OCI-M1 (cell line): ENCODE results near the gene GSG1L2.

ENCODE experiments used
- DNase-seq: peaks from one replicate; lab custom pipeline; 2025; lab: John Stamatoyannopoulos, UW

Gene GSG1L2

DNA sequence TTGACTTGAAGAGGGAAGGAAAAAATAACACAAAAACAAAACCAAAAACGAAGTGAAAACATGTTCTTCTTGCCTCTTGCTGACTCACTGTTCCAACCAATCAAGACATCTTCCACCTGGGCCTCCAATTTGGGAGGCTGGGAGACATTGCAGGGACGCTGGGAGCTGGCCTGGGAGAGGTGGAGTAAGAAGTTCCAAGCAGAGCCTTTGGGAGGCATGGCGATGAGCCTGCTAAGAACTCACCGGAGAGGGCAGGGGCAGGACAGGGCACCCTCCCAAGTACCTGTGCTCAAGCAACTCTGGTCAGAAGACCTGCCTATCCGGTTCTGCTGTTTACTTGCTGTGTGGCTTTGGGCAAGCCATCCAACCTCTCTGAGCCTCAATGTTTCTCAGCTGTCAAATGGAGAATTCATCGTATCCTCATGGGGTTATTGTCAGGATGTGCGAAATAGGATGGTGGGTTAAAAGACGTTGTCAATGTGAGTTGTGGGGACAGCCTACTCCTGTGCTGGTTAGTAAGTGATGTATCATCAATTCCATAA, 3.0 kb upstream of the GSG1L2 start:
- no peak for DNase-seq

DNA sequence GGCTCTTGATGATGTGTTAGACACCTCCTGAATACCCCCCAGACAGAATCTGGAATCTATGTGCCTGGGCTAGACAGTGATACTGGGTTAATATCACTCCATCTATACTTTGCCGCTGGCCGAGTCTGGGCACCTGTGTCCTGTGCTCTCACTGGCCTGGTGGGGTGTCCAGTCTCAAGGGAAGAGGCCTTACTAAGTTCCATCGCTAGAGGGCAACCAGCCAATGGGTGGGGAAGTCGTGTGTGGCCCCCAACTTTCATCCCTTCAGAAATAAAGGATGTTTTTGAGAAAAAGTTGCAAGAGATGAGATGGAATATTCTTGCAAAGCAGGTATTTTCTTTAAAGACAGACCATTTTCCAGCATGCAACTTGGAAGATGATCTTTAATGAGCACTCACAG, 2.2 kb upstream of the GSG1L2 start:
- DNase-seq = no peak

- DNase-seq = no peak
Observed at GRCh38 chr17:9820448-9820847, 1.4 kb downstream of the GSG1L2 start.

- DNase-seq = no peak
Observed at GRCh38 chr17:9818760-9819159, 3.1 kb downstream of the GSG1L2 start.

GRCh38 chr17:9817086-9817485, 4.8 kb downstream of the GSG1L2 start:
- no peak for DNase-seq

- no peak for DNase-seq
Observed at GRCh38 chr17:9816472-9816871, 5.4 kb downstream of the GSG1L2 start.

GRCh38 chr17:9814337-9814945, 7.4 kb downstream of the GSG1L2 start:
- DNase-seq = no peak

DNA sequence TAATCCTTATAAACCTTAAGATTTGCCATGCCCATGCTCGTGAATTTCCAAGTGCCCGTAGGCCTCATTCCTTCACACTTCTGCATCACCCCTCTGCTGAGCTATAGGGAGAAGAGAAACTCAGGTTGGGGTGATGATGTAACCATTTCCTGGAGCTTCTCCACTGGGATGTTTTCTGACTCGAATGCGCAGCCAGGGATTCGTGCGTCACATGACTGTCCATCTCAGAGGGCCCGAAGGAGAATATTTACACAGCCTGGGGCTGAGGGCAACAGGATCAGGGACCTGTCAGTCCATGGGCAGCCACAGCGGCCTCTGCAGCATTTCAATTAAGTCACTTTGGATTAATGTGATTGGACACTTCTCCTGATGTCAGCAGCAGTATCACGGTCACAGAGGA, 8.7 kb downstream of the GSG1L2 start:
- DNase-seq = no peak

DNA sequence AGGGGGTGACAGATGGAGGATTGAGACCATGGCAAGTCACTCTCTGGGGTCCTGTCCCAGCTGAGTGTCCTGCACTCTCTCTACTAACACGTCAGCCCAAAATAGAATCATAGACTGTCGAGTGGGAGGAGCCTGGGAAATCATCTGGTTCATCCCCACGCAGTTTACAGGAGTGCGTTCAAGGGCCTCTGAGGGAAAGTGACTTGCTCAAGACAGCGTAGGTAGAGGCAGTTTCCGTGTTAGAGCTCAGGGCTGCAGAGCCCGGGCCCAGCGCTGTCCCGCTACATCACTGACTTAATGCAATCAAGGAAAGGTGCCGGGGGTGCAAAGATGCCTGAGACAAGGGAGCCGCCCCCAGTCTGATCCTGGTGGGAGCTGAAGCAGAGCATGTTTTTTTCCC, 10.3 kb downstream of the GSG1L2 start:
- DNase-seq = no peak

DNA sequence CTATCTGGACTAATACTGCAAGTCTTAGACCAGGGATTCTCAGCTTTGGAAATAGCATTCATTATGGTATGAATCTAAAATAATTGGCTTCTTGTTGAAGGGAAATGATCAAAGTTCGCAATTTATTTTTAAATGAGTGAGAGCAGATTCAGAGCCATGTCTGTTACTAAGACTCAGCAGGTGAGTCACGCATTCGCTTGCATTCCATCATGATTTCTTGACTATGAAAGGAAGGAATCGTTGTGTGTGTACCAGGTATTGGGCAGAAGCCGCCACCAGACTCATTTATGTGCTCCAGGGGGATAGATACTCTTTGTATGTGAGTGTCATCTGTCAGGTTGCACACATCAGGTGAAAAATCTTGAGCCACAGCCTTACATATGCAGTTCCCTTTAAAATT, 10.8 kb downstream of the GSG1L2 start:
- DNase-seq = no peak

- DNase-seq = no peak
Observed at GRCh38 chr17:9810100-9810949, 11.6 kb downstream of the GSG1L2 start.

- DNase-seq = no peak
Observed at GRCh38 chr17:9809409-9809808, 12.5 kb downstream of the GSG1L2 start.

DNA sequence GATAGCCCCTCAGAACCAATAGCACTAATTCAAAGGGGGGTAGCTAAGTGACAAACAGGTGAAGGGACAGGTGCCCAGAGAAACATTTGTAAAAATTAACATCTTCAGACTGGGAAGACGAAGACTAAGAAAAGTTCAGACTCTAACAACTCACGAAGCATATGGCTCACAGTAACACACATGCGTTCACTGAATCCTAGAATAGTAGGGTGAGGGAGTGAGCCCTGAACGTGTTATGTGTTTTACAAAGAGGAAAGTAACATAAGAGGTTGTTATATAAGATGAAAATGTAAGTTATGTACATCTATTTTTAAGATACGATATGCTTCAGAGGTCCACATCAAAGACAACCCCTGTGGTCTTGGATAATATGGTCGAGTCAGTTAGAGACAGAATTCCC, 15.2 kb downstream of the GSG1L2 start:
- DNase-seq = no peak

DNA sequence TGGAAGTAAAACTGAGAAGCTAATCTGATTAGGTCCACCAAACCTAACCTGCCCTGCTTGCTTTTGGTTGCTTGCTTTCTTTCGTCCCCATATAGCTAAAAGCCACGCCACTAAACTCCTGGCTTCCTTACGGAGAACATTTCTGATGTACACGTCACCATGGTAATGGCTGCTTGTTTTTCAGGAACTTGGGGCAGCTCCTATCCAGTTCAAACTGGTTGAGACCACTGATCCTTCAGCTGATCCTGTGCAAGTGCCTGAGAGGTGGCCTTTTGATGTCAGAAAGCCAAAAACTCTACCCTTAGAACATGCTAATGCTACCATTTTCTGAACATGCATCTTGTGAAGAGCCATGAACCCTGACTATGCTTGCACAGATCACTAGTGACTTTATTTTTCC, 16.1 kb downstream of the GSG1L2 start:
- DNase-seq = peak; percentile 59

DNA sequence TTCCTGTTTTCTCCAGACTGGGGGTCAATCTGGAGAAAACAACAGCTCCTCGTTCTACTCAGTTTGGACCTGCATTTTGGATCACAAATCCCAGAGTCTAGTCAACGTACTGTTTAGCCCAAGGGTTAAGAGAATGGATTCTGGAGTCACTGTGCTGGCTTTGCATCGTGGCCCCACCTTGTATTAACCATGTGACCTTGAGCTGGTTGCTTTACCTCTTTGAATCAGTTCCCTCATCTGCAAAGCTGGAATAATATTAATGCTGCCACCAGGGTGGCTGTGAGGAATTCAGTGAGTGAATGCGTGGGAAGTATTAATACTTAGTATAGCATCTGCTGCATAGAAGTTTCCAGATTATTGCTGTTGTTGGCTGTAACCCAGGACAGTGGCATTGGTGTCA, 19.2 kb downstream of the GSG1L2 start:
- no peak for DNase-seq

DNA sequence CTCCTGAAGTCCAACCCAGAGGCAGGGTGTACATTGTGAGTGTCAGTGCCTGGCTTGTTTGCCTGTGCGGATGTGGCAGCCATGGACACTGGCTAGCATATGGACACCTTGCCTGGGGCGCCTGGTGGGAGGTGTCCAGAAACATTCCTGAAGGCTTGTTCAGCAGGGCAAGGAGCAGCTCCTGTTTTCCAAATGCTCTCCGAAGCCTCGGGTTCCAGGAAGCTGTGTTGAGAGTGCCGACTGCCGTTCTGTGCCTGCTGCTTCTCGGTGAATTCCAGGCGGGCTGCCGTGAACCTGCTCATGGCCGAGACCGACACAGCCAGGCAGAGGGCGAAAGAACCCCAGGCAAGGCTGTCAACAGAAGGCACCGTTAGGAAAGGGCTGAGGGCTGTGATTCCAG, 19.6 kb downstream of the GSG1L2 start:
- DNase-seq = no peak

GRCh38 chr17:9801505-9801904, 20.4 kb downstream of the GSG1L2 start:
- no peak for DNase-seq

DNA sequence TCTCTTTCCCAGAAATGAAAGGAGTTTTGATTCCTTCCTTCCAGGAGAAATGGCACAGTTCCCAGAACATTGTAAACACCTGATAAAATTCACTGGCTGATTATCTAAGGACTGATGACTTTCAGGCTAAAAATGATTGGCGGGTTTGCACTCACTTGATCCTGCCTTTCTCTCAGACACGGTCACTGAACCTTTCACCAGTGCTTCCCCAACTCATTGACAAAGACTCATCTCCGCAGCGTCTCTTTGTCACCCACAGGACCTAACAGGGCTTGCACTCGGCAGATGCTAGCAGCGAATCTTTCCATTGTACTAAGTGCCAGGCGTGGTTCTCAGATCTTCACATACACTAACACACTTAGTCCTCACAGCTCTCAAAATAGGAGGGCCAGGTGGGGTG, 23.2 kb downstream of the GSG1L2 start:
- no peak for DNase-seq

GRCh38 chr17:9798008-9798407, 23.9 kb downstream of the GSG1L2 start:
- DNase-seq = no peak

DNA sequence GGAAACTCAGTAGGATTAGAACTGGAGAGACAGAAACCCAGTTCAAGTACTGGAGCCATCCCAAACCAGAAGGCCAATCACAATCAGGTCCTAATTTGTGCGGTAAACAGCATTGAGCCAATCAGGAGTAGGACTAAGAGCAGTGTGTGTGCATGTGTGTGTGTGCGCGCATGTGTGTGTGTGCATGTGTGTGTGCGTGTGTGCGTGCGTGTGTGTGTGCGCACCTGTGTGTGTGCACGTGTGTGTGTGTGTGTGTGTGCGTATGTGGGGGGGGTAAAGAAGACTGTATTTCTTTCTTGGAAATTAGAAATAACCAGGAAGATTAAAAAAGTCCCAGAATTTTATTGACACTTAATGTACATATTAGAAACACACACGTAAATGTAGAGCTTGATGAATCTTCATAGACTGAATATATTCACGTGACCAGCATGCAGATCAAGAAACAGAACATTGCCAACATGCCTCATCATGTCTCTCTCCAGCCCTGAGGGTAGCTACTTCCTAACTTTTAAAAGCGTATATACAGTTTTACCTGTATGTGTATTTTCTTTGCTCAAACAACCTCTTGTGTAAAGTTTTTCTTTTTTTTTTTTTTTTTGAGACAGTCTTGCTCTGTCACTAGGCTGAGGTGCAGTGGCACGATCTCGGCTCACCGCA, 29.6 kb downstream of the GSG1L2 start:
- DNase-seq = no peak

- DNase-seq = no peak
Observed at GRCh38 chr17:9790889-9791876, 30.7 kb downstream of the GSG1L2 start, which contains the start of gene DHRS7C. DHRS7C (minus strand) TSS chr17:9791592; CDS start chr17:9791284, 308 bp downstream.

GRCh38 chr17:9790316-9790715, 31.6 kb downstream of the GSG1L2 start:
- no peak for DNase-seq
